Measurements from ENCODE around the gene CPNE4. TPM values are rescaled to one million over a fixed set of nuclear protein-coding genes. Genes with fewer than 3 reads are reported as not detected.

The CPNE4 gene
- total RNA-seq, 1 experiment from 2014 or later = 1.9 TPM

GRCh38 chr3:131636266-131636775, 398.5 kb downstream of the CPNE4 start:
- Mint-ChIP-seq H3K9me3 (peaks cover 0 to 3% of the 10 kb centered on the region in 2 experiments; a peak in 1 of 5 replicates), H3K27ac (no peak overlapping the region; a peak in 1 of 7 replicates), H3K36me3 (ENCODE audit: insufficient read depth in 1 of 3, low read depth in 3 of 3) (no peaks in the 10 kb centered on the region; a peak in 1 of 7 replicates), H3K27me3 (ENCODE audit: low read depth) (no peaks in the 10 kb centered on the region), H3K4me3 (no peak overlapping the region), H3K4me1 (peaks cover 3% of the 10 kb centered on the region in 2 experiments; a peak in 3 of 4 replicates)
- Histone ChIP-seq H3K23me2 (ENCODE audit: insufficient read length, low read depth, low read length, poor library complexity, severe bottlenecking) (no peaks in the 10 kb centered on the region), H3T11ph (ENCODE audit: low read length) (no peak overlapping the region), H2BK120ac (ENCODE audit: low read depth, low read length, poor library complexity, severe bottlenecking) (no peak overlapping the region), H3K23ac (ENCODE audit: insufficient read length, low read depth, low read length) (no peak overlapping the region), H2BK20ac (ENCODE audit: low read depth, low read length, poor library complexity, severe bottlenecking) (no peak overlapping the region), H2BK12ac (ENCODE audit: insufficient read length, low read depth, low read length) (no peak overlapping the region), H3K56ac (ENCODE audit: insufficient read length, low read depth, low read length) (no peak overlapping the region), H3K27me3 (ENCODE audit: insufficient read depth, low read length) (no peaks in the 10 kb centered on the region), H2AFZ (ENCODE audit: low read length) (no peak overlapping the region), H4K20me1 (ENCODE audit: control insufficient read depth, insufficient read depth, insufficient read length) (no peaks in the 10 kb centered on the region), H2BK15ac (ENCODE audit: low read depth, low read length) (no peak overlapping the region), H3K79me2 (ENCODE audit: insufficient read depth, low read length) (no peaks in the 10 kb centered on the region), H3K9me3 (ENCODE audit: control insufficient read depth, low read depth, low read length) (no peaks in the 10 kb centered on the region), H4K5ac (ENCODE audit: insufficient read length, low read depth, low read length) (no peak overlapping the region), H4K8ac (replicated peaks; ENCODE audit: insufficient read length, low read depth, low read length) (no peak overlapping the region), H3K4me2 (ENCODE audit: insufficient read depth, insufficient read length, low read length) (no peak overlapping the region), H3K79me1 (ENCODE audit: insufficient read depth, low read depth, low read length, poor library complexity, severe bottlenecking) (no peaks in the 10 kb centered on the region), H3K14ac (ENCODE audit: insufficient read depth, low read length) (no peak overlapping the region), H2BK5ac (ENCODE audit: insufficient read length, low read length) (no peak overlapping the region), H3K27ac (ENCODE audit: insufficient read length, low read depth, low read length) (no peak overlapping the region), H3K9ac (ENCODE audit: extremely low read depth, insufficient read length, low read length) (no peak overlapping the region), H4K91ac (ENCODE audit: insufficient read length, low read depth, low read length) (no peak overlapping the region), H3K18ac (ENCODE audit: insufficient read length, low read depth, low read length) (no peak overlapping the region), H3K4ac (ENCODE audit: low read depth, low read length) (no peak overlapping the region), H3K4me1 (ENCODE audit: insufficient read depth, low read length) (no peaks in the 10 kb centered on the region; the same call in 1 of the 2 replicates), H2AK5ac (ENCODE audit: insufficient read length, low read length) (no peak overlapping the region)
- no peak for DNase-seq
- TF ChIP-seq, protein P1, sequence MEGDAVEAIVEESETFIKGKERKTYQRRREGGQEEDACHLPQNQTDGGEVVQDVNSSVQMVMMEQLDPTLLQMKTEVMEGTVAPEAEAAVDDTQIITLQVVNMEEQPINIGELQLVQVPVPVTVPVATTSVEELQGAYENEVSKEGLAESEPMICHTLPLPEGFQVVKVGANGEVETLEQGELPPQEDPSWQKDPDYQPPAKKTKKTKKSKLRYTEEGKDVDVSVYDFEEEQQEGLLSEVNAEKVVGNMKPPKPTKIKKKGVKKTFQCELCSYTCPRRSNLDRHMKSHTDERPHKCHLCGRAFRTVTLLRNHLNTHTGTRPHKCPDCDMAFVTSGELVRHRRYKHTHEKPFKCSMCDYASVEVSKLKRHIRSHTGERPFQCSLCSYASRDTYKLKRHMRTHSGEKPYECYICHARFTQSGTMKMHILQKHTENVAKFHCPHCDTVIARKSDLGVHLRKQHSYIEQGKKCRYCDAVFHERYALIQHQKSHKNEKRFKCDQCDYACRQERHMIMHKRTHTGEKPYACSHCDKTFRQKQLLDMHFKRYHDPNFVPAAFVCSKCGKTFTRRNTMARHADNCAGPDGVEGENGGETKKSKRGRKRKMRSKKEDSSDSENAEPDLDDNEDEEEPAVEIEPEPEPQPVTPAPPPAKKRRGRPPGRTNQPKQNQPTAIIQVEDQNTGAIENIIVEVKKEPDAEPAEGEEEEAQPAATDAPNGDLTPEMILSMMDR (conservative IDR thresholded peaks at IDR 0.05) = no peak
- no CpG with 5 or more reads among the region's 4 CpGs for WGBS (ENCODE audit: extremely low coverage, insufficient read length, low lambda C conversion rate)
